OCI-LY1 (cell line): ENCODE results near the gene HAUS3.

Source experiments
- CTCF ChIP-seq: fragments of 200-600 bp; sonication (generic), shearing (Covaris generic); IDR thresholded peaks from 2 replicates; pipeline ENCODE4 v1.5.1; 2017; ENCODE audit warnings: mild to moderate bottlenecking, antibody characterized with exemption, low read length, moderate library complexity, mixed read lengths
- EZH2 ChIP-seq: fragments of 200-600 bp; sonication (generic), shearing (Covaris generic); IDR thresholded peaks from 2 replicates; pipeline ENCODE4 v1.8.0; 2017; ENCODE audit warnings: borderline replicate concordance, mixed run types, mild to moderate bottlenecking, antibody characterized with exemption, low read length, moderate library complexity, mixed read lengths

- no peak for TF ChIP-seq CTCF
- TF ChIP-seq EZH2, result no peak
Observed at GRCh38 chr4:2272026-2272827, 30.3 kb upstream of the HAUS3 start.
